ENCODE data around the gene CCSER2.

- TF ChIP-seq, protein P1, sequence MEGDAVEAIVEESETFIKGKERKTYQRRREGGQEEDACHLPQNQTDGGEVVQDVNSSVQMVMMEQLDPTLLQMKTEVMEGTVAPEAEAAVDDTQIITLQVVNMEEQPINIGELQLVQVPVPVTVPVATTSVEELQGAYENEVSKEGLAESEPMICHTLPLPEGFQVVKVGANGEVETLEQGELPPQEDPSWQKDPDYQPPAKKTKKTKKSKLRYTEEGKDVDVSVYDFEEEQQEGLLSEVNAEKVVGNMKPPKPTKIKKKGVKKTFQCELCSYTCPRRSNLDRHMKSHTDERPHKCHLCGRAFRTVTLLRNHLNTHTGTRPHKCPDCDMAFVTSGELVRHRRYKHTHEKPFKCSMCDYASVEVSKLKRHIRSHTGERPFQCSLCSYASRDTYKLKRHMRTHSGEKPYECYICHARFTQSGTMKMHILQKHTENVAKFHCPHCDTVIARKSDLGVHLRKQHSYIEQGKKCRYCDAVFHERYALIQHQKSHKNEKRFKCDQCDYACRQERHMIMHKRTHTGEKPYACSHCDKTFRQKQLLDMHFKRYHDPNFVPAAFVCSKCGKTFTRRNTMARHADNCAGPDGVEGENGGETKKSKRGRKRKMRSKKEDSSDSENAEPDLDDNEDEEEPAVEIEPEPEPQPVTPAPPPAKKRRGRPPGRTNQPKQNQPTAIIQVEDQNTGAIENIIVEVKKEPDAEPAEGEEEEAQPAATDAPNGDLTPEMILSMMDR (conservative IDR thresholded peaks at IDR 0.05; ENCODE audit: low read length) = no peak
- no peak for TF ChIP-seq EZH2phosphoT487 (IDR thresholded peaks at IDR 0.05; ENCODE audit: borderline replicate concordance)
These were observed 78.2 kb downstream of the CCSER2 start for GRCh38 chr10:84406561-84406960.

Data from Loucy (cell line).